Breast epithelium (tissue), 3 donors: Measurements from ENCODE around the gene GSTO2.

Experiments used
- POLR2A ChIP-seq: fragments of 450-650 bp; IDR thresholded peaks from one replicate; pipeline ENCODE4 v1.6.1; 2016; ENCODE audit warnings: antibody characterized with exemption, mild to moderate bottlenecking, moderate library complexity
- POLR2AphosphoS5 ChIP-seq, 3 donors: sonication (generic); formaldehyde crosslinking; IDR thresholded peaks; one replicate each; pipeline ENCODE4 v1.6.1; 2017; ENCODE audit warnings: antibody characterized with exemption in 3 of 3
- TF ChIP-seq, protein P1 (sequence below), 3 donors: fragments of 450-650 bp; IDR thresholded peaks; one replicate each; pipeline ENCODE4 v1.5.1; 2016 to 2017; ENCODE audit warnings: antibody characterized with exemption in 3 of 3, mild to moderate bottlenecking in 3 of 3, moderate library complexity in 3 of 3

DNA sequence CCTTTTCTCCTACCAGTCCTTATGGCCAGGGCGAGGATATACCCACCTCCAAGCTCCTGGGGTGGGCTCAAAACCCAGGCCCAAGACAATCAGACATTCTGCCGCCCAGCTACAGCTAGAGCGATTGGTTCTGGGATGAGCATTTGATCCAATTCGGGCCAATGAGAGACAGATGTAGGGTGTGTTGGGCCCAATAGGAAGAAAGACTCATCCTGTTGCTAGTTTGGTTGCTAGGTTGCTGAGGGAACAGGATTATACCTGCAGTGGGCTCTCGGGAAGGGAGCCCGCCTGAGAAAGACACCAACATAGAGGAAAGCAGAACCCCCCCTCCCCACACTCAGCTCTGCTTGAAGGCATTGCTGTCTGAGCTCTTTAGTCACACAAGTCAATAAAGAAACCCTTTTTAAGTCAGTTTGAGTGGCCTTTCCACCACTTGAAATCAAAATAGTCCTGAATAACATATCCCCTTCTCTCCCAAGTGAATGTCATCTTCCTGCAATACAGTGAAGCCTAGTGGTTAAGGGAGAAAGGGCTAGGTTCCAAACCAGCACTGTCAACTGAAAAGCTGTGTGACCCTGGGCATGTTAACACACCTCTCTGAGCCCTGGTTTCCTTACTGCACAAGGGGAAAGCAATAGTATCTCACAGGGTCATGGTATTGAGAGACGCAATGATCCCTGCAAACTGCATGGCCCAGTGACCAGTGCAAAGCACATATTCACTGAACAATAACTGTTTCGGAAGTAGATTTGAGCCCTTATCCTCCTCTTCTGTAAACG, 47.5 kb downstream of the GSTO2 start:
- TF ChIP-seq, protein P1, sequence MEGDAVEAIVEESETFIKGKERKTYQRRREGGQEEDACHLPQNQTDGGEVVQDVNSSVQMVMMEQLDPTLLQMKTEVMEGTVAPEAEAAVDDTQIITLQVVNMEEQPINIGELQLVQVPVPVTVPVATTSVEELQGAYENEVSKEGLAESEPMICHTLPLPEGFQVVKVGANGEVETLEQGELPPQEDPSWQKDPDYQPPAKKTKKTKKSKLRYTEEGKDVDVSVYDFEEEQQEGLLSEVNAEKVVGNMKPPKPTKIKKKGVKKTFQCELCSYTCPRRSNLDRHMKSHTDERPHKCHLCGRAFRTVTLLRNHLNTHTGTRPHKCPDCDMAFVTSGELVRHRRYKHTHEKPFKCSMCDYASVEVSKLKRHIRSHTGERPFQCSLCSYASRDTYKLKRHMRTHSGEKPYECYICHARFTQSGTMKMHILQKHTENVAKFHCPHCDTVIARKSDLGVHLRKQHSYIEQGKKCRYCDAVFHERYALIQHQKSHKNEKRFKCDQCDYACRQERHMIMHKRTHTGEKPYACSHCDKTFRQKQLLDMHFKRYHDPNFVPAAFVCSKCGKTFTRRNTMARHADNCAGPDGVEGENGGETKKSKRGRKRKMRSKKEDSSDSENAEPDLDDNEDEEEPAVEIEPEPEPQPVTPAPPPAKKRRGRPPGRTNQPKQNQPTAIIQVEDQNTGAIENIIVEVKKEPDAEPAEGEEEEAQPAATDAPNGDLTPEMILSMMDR (IDR thresholded peaks at IDR 0.05) = no peak
- TF ChIP-seq POLR2A (no peak), POLR2AphosphoS5 (IDR thresholded peaks at IDR 0.05) (no peak)
